ENCODE measurements around the gene IGFBP2. TPM values are rescaled to one million over a fixed set of nuclear protein-coding genes. Genes with fewer than 3 reads are reported as not detected.
"Not testable (repeated sequence)": the region's sequence is repeated elsewhere in the genome, so short reads cannot be mapped to it uniquely, and the experiment has no call there.

The IGFBP2 gene
- total RNA-seq, 1 experiment from 2014 or later: 54.8 TPM

- no TSS peak for BruUV-seq (replicated peaks)
- Histone ChIP-seq H3K4me1 (ENCODE audit: control insufficient read depth, insufficient read depth, low read length) (peaks cover 3% of the 10 kb centered on the region; the same call in 1 of the 2 replicates), H3K9me3 (ENCODE audit: control insufficient read depth, insufficient read depth, low read depth, low read length) (no peaks in the 10 kb centered on the region), H3K27me3 (ENCODE audit: control insufficient read depth, insufficient read depth, low read length) (peaks cover 3% of the 10 kb centered on the region; the same call in 1 of the 2 replicates), H3K36me3 (ENCODE audit: control insufficient read depth, insufficient read depth, low read length) (no peaks in the 10 kb centered on the region), H3K27ac (ENCODE audit: low read length) (no peak overlapping the region), H3K4me3 (ENCODE audit: low read depth in 2 of 2, low read length in 2 of 2) (no peak overlapping the region)
- in situ Hi-C loops (cut with HindIII; ENCODE audit: low pct_unique_long_range_greater_than_20kb, low sequenced_read_pairs) (no loop called here), intact Hi-C loops (cut with micrococcal nuclease; ENCODE audit: unreplicated experiment) (no loop called here)
- ChIA-PET CTCF (no interaction called here), POLR2A (no interaction called here)
- ATAC-seq (no peak), DNase-seq (ENCODE audit: low read depth, low spot score) (no peak)
- TF ChIP-seq REST (IDR thresholded peaks at IDR 0.05; ENCODE audit: insufficient read depth in 1 of 2, low read depth in 2 of 2, low read length in 1 of 2): no peak
- TF ChIP-seq, protein P1, sequence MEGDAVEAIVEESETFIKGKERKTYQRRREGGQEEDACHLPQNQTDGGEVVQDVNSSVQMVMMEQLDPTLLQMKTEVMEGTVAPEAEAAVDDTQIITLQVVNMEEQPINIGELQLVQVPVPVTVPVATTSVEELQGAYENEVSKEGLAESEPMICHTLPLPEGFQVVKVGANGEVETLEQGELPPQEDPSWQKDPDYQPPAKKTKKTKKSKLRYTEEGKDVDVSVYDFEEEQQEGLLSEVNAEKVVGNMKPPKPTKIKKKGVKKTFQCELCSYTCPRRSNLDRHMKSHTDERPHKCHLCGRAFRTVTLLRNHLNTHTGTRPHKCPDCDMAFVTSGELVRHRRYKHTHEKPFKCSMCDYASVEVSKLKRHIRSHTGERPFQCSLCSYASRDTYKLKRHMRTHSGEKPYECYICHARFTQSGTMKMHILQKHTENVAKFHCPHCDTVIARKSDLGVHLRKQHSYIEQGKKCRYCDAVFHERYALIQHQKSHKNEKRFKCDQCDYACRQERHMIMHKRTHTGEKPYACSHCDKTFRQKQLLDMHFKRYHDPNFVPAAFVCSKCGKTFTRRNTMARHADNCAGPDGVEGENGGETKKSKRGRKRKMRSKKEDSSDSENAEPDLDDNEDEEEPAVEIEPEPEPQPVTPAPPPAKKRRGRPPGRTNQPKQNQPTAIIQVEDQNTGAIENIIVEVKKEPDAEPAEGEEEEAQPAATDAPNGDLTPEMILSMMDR (IDR thresholded peaks at IDR 0.05): no peak
- TF ChIP-seq POLR2AphosphoS5 (IDR thresholded peaks at IDR 0.05; ENCODE audit: low read depth, low read length): no peak
- no peak for TF ChIP-seq SIN3A (IDR thresholded peaks at IDR 0.05; ENCODE audit: borderline replicate concordance, insufficient read depth, low read depth, low read length)
- no peak for TF ChIP-seq TCF7L2 (IDR thresholded peaks at IDR 0.05; ENCODE audit: low read depth, low read length)
Measured at GRCh38 chr2:216596980-216597509, 36.2 kb upstream of the IGFBP2 start.

DNA sequence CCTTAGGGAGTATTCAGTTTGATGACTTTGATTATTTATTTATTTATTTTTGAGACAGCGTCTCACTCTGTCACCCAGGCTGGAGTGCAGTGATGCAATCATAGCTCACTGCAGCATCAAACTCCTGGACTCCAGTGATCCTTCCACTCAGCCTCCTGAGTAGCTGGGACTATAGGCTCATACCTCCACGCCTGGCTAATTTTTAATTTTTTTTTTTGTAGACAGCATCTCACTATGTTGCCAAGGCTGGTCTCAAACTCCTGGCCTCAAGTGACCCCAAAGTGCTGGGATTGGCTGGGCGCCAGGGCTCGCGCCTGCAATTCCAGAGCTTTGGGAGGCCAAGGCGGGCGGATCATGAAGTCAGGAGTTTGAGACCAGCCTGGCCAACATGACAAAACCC is 35.4 kb upstream of the IGFBP2 start:
- H3K27me3 ChIP-seq (ENCODE audit: control insufficient read depth, insufficient read depth, low read length); intact Hi-C loops (cut with micrococcal nuclease; ENCODE audit: unreplicated experiment); in situ Hi-C loops (cut with HindIII; ENCODE audit: low pct_unique_long_range_greater_than_20kb, low sequenced_read_pairs); H3K27ac ChIP-seq (ENCODE audit: low read length); H3K9me3 ChIP-seq (ENCODE audit: control insufficient read depth, insufficient read depth, low read depth, low read length); POLR2A ChIA-PET; ATAC-seq; DNase-seq (ENCODE audit: low read depth, low spot score); CTCF ChIA-PET; H3K4me3 ChIP-seq (ENCODE audit: low read depth in 2 of 2, low read length in 2 of 2); H3K4me1 ChIP-seq (ENCODE audit: control insufficient read depth, insufficient read depth, low read length); BruUV-seq (replicated peaks); H3K36me3 ChIP-seq (ENCODE audit: control insufficient read depth, insufficient read depth, low read length): not testable (repeated sequence)

- no peak for DNase-seq (ENCODE audit: low read depth, low spot score)
- Histone ChIP-seq H3K36me3 (ENCODE audit: control insufficient read depth, insufficient read depth, low read length) (no peaks in the 10 kb centered on the region), H3K9me3 (ENCODE audit: control insufficient read depth, insufficient read depth, low read depth, low read length) (no peaks in the 10 kb centered on the region), H3K27me3 (ENCODE audit: control insufficient read depth, insufficient read depth, low read length) (no peaks in the 10 kb centered on the region), H3K4me1 (ENCODE audit: control insufficient read depth, insufficient read depth, low read length) (peaks cover 3% of the 10 kb centered on the region; the same call in 1 of the 2 replicates), H3K4me3 (ENCODE audit: low read depth in 2 of 2, low read length in 2 of 2) (no peak overlapping the region), H3K27ac (ENCODE audit: low read length) (no peak overlapping the region)
- CTCF ChIA-PET: no interaction called here
- POLR2A ChIA-PET: interaction anchor here (0.6 kb wide), 1 partner anchor 1676 kb away, joined by 3 read pairs; no protein-coding TSS in a partner anchor
- no peak for ATAC-seq
- in situ Hi-C loops (cut with HindIII; ENCODE audit: low pct_unique_long_range_greater_than_20kb, low sequenced_read_pairs) (no loop called here), intact Hi-C loops (cut with micrococcal nuclease; ENCODE audit: unreplicated experiment) (no loop called here)
- BruUV-seq (replicated peaks): no TSS peak
- TF ChIP-seq POLR2AphosphoS5 (IDR thresholded peaks at IDR 0.05; ENCODE audit: low read depth, low read length): no peak
- TF ChIP-seq REST (IDR thresholded peaks at IDR 0.05; ENCODE audit: insufficient read depth in 1 of 2, low read depth in 2 of 2, low read length in 1 of 2): no peak
- TF ChIP-seq SIN3A (IDR thresholded peaks at IDR 0.05; ENCODE audit: borderline replicate concordance, insufficient read depth, low read depth, low read length): no peak
- TF ChIP-seq TCF7L2 (IDR thresholded peaks at IDR 0.05; ENCODE audit: low read depth, low read length): no peak
- TF ChIP-seq, protein P1 (IDR thresholded peaks at IDR 0.05): no peak
Measured at GRCh38 chr2:216601632-216602409, 31.4 kb upstream of the IGFBP2 start.
